ENCODE results near the gene FXYD5. TPM values are rescaled to one million over a fixed set of nuclear protein-coding genes. Genes with fewer than 3 reads are reported as not detected.

The FXYD5 gene
- total and polyA plus RNA-seq, 10 of the 15 experiments (the other 5 are each of a cell fraction or from before 2014, with no cell fraction given), result 30.0 to 159 (median 93.9) TPM

DNA sequence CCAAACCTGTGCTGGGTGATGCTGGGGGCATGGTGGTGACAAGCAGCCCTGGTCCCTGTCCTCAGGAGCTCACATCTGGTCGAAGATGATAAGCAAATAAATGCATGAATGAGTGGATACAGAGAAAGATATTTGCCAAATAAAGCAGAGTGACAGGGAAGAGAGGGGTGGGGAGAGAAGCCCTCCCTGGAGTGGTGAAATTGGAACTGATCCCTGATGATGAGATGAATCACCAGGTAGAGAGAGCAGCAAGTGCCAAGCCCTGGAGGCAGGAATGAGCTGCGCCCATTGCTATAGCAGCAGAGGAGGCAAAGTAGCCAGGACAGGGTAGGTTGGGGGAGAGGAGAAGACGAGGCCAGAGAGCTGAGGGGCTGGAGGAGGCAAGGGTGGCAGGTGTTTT, 13.7 kb downstream of the FXYD5 start (continued):
- TF ChIP-seq, protein P1, sequence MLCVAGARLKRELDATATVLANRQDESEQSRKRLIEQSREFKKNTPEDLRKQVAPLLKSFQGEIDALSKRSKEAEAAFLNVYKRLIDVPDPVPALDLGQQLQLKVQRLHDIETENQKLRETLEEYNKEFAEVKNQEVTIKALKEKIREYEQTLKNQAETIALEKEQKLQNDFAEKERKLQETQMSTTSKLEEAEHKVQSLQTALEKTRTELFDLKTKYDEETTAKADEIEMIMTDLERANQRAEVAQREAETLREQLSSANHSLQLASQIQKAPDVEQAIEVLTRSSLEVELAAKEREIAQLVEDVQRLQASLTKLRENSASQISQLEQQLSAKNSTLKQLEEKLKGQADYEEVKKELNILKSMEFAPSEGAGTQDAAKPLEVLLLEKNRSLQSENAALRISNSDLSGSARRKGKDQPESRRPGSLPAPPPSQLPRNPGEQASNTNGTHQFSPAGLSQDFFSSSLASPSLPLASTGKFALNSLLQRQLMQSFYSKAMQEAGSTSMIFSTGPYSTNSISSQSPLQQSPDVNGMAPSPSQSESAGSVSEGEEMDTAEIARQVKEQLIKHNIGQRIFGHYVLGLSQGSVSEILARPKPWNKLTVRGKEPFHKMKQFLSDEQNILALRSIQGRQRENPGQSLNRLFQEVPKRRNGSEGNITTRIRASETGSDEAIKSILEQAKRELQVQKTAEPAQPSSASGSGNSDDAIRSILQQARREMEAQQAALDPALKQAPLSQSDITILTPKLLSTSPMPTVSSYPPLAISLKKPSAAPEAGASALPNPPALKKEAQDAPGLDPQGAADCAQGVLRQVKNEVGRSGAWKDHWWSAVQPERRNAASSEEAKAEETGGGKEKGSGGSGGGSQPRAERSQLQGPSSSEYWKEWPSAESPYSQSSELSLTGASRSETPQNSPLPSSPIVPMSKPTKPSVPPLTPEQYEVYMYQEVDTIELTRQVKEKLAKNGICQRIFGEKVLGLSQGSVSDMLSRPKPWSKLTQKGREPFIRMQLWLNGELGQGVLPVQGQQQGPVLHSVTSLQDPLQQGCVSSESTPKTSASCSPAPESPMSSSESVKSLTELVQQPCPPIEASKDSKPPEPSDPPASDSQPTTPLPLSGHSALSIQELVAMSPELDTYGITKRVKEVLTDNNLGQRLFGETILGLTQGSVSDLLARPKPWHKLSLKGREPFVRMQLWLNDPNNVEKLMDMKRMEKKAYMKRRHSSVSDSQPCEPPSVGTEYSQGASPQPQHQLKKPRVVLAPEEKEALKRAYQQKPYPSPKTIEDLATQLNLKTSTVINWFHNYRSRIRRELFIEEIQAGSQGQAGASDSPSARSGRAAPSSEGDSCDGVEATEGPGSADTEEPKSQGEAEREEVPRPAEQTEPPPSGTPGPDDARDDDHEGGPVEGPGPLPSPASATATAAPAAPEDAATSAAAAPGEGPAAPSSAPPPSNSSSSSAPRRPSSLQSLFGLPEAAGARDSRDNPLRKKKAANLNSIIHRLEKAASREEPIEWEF (IDR thresholded peaks at IDR 0.05; ENCODE audit: insufficient replicate concordance, low read depth, low read length), result no peak
- TF ChIP-seq, protein P2, sequence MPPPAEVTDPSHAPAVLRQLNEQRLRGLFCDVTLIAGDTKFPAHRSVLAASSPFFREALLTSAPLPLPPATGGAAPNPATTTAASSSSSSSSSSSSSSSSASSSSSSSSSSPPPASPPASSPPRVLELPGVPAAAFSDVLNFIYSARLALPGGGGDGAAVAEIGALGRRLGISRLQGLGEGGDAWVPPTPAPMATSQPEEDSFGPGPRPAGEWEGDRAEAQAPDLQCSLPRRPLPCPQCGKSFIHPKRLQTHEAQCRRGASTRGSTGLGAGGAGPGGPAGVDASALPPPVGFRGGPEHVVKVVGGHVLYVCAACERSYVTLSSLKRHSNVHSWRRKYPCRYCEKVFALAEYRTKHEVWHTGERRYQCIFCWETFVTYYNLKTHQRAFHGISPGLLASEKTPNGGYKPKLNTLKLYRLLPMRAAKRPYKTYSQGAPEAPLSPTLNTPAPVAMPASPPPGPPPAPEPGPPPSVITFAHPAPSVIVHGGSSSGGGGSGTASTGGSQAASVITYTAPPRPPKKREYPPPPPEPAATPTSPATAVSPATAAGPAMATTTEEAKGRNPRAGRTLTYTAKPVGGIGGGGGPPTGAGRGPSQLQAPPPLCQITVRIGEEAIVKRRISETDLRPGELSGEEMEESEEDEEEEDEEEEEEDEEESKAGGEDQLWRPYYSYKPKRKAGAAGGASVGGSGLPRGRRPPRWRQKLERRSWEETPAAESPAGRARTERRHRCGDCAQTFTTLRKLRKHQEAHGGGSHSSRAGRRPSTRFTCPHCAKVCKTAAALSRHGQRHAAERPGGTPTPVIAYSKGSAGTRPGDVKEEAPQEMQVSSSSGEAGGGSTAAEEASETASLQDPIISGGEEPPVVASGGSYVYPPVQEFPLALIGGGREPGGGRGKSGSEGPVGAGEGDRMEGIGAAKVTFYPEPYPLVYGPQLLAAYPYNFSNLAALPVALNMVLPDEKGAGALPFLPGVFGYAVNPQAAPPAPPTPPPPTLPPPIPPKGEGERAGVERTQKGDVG (CRISPR knock-in tag; IDR thresholded peaks at IDR 0.05), result no peak

Data from GM12878 (cell line).